H1 (cell line): ENCODE results near the gene OR13A1.

Experiments used
- YY1 ChIP-seq: IDR thresholded peaks from 2 replicates; pipeline ENCODE4 v1.6.1; 2011; ENCODE audit warnings: low read depth, mild to moderate bottlenecking, low read length
- ZNF274 ChIP-seq: IDR thresholded peaks from 2 replicates; pipeline ENCODE4 v1.7.0; 2012; ENCODE audit warnings: low read length, borderline replicate concordance; ENCODE audit errors: extremely low read depth

- TF ChIP-seq YY1 (no peak), ZNF274 (no peak)
Observed at GRCh38 chr10:45313264-45313873, 2.0 kb downstream of the OR13A1 start.
